Activated CD8-positive, alpha-beta memory T cell treated with anti-CD3 and anti-CD28 coated beads for 48 hours (primary cell): ENCODE data around the gene LRPPRC.

Experiments
- DNase-seq, 3 experiments: peaks; one replicate each; pipeline ENCODE4 v3.0.0-alpha.2; 2020; ENCODE audit warnings: low read depth in 2 of 3, low spot score in 2 of 3

LRPPRC gene

DNA sequence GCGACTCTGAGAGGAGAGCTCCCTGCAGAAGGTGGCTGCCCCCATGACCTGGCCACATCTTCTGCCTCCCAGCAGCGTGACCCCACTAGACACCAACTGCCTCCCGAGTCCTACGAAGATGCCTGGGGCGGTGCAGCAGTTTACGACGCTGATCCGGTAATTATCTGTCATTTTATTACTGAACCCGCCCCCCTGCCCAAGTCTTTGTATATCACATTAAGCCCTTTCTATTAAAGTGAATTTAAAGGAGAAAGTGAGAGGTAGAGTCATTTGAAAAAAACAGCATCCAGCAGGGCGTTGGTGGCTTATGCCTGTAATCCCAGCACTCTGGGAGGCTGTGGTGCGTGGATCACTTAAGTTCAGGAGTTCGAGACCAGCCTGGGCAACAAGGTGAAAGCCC lies 123.6 kb downstream of the LRPPRC start:
- no peak for DNase-seq

- DNase-seq, result no peak
Measured at GRCh38 chr2:43855292-43855691, 140.5 kb downstream of the LRPPRC start.

DNA sequence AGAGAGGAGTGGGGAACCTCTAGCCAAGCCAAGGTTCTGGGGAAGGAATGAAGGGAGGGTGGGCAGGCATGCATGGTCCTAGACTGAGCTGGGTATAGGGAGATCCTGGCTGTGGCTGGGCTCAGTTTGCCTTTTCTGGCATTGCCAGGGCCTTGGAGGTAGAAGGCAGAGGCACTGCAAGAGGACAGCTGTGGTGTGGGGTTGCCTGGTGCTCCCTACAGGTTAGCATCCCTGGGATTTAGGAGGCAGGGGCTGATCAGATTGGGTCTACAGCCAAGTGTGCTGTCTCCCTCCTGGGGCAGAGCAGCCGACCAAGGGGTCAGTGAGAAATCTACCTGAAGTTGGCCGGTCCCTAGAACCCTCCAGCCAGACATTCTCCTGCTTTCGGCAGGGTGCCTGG lies 141.1 kb downstream of the LRPPRC start:
- no peak for DNase-seq

GRCh38 chr2:43853141-43854081 lies 142.4 kb downstream of the LRPPRC start:
- no peak for DNase-seq

DNA sequence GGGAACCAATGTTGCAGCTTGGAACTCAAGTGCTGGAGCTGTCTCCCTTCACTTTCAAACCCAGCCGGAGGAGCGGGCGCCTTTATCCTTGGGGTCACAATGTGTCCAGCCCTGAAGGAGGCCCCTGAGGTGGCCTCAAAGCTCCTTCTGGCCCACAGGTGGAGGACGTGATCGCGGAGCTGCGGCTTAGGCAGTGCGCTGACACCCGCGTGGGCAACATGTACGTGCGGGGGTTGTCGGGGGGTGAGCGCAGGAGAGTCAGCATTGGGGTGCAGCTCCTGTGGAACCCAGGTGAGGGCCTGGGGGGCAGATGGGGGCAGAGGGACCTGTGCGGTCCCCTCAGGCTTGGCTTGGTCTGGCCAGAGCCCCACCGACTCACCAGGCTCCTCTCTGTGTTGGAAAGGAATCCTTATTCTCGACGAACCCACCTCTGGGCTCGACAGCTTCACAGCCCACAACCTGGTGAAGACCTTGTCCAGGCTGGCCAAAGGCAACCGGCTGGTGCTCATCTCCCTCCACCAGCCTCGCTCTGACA lies 143.5 kb downstream of the LRPPRC start:
- no peak for DNase-seq

DNA sequence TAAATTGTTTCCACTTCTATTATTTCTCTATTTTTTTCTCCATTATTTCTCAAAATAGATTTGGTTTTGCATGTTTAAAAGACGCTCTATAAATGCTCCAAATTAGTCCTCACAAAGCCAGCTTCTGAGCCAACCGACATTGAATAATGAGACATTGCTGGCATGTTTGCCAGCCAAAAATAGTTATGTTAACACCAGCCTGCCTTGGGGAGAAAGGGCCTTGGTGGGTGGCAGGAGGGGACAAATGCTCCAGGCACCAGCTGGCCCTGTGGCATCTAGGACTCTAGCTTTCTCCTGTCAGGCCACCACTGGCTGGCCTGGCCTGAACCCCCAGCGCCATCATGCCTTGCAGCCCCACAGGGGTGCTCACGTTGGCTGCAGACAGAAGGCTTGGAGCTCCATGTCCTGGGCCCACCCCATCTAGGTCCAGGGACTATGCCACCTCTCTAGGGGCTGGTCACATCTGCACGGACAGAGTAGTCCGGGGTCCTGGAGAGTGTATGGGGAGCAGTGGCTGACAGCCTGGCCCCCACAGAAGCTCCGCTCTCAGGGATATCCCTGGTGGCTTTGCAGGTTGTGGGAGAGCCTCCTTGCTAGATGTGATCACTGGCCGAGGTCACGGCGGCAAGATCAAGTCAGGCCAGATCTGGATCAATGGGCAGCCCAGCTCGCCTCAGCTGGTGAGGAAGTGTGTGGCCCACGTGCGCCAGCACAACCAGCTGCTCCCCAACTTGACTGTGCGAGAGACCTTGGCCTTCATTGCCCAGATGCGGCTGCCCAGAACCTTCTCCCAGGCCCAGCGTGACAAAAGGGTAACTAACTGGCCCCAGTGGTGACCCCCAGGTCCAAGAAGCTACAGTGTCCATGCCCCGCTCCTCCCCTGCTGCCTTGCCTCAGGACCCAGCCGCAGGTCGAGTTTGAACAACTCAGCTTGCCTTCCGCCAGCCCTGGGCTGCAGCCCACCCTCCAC lies 144.5 kb downstream of the LRPPRC start:
- DNase-seq, result no peak

DNA sequence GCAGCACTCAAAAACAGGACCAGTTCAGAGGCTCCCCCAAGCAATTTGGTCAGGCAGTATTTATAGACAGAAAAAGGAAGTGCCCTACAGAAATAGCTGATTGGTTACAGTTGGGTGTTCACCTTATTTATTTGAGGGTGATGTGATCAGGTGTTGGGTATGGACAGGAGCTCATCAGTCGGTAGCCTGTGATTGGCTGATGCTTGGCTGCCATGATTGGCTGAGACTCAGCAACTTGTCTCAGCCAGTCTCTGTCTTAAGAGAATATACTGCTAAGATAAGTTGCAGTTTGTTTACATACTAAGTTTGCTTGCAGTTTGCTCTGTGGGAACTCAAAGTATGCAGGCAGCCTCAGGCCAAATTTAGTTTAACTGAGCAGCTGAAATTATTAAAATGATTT lies 147.6 kb downstream of the LRPPRC start:
- DNase-seq, result no peak

DNA sequence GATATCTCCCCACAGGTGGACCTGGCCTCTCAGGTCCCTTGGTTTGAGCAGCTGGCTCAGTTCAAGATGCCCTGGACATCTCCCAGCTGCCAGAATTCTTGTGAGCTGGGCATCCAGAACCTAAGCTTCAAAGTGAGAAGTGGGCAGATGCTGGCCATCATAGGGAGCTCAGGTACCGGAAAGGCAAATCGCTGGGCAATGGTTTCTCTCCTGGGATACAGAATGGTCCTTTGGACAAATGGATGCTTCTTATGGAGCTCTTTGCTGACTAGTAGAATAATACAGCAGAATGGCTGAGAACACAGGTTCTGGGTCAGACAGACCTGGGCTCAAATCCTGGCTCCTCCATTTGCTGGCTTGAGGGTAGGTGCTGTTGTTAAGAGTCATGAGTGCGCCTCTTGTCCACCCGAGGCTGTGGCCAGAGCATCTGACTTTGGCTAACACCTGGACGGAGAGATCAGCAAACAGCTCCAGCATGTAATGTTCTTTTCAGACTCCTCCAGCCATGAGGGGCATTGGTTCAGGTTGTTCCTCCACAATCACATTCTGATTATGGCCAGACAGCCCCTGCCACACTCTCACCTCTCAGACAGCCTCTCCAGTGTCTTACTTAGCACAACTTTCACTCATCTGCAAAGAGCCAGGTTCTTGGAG lies 149.5 kb downstream of the LRPPRC start:
- no peak for DNase-seq

DNA sequence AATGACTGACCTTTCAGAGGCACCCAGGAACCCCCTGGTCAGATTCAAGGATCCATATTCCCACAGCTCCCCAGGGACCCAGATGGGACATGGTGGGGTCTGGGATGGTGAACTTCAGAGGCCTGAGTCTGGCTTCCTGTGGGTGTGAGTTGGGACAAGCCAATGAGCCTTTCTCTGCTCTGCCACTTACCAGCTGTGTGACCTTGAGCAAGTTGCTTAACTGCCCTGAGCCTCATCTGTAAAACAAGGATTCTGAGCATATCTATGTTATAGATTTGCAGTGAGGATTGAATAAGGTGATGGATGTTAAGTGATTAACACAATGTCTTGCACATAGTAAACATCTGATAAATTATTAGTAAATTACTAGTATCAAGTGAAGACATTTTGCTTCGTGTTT lies 150.6 kb downstream of the LRPPRC start:
- no peak for DNase-seq

DNA sequence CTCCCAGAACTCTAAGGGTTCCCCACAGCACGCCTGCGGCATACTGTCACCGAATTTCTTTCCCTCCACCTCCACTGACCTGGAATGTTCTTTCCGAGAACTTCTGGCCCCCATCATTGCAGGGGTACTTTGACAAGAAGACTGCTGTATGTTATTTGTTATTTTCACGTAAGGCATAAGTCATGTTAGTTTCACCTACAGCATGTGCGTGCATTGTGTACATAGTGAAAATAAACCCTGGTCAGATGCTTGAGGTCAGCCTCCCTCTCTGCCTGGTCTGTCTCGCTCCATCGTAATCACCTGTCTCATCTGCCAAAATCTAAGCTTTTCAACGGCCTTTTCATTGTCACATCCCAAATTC lies 152.9 kb downstream of the LRPPRC start:
- no peak for DNase-seq

- no peak for DNase-seq
Measured at GRCh38 chr2:43841949-43842865, 153.6 kb downstream of the LRPPRC start.

DNA sequence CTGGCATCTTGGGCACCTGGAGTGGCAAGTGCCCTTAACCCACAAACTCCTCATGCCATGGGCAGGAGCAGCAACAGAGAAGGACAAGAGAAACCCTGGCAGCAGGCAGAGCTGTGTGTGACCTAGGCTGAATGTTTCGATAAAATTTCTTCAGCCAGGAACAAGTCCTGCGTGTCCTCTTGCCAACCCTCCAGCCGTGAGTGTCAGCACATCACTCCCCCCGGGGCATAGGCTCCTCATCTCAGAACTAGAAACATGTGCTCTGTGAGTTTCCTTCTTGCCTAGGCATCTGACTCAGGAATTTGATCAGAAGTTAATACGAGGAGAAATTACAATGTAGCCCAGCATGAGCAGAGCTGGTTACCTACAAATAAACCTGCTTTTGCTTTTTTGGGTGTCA lies 154.8 kb downstream of the LRPPRC start:
- no peak for DNase-seq

GRCh38 chr2:43839776-43840564 lies 155.8 kb downstream of the LRPPRC start:
- DNase-seq, result no peak

DNA sequence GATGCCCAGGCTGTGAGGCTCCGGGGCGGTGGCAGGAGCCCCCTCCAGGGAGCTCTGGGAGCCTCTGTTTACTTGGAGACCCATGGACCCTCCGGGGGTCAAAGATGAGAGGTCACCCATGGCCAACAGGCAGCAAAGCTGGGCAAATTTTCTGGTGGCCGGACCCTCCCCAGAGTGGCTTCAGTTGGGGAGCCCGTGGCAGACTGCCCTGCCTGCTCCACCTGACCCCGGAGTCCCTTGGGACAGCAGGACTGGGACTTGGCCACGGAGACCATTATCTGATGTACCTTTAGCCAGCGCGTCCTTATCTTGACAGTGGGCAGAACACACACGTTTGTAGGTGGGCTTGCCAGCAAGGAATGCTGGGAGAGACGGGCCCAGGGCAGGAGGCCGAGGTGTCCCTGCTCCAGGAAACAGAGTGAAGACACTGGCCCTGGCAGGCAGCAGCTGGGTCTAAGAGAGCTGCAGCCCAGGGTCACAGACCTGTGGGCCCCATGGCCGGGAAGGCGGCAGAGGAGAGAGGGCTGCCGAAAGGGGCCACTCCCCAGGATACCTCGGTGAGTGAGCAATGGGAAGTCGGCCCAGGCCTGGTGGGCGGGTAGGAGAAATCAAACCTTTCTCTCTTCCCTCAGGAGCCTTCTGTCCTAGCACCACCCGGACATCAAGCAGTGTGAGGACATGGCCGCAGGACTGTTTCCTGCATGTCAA lies 157.1 kb downstream of the LRPPRC start, which contains the start of the genes ABCG5 and ABCG8:
Gene ABCG5 (minus strand): TSS at position 280 of the 708 bp plus-strand sequence. CDS start 160 bp downstream, at position 120.
Gene ABCG8 (plus strand): TSS at position 412 of the 708 bp plus-strand sequence. CDS start 83 bp downstream, at position 495.
- no peak for DNase-seq

DNA sequence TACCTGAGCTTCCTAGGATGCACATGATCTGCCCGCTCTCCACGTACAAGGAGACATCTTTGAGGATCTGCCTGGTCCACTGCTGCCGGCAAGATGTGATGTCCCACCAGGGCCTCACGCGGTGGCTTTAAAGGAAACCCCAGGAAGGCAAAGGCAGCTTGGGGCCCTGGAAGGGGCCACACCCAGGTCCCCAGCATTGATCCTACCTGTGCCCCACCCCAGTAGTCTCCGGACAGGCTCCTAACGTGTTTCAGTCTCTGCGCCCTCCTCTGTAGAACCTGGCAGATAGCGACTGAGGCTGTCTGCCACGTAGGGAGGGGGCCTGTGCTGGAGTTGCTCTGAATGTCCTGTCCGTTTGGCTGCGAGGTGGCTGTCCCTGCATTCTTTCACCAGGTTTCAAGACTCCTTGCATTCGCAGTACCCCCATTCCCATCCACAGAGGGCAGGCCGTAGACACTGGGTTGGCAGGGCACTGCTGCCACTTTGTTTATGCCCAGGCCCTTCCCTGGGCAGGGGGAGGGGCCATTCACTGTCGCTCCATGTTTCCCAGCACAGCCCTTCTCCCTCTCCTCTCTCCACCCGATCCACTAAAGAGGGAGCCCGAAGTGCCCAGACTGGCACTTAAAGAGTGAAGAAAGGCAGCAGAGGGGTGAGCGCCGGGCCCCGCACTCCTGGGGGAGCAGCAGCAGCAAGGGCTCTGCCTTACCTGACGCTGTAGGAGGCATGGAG lies 157.8 kb downstream of the LRPPRC start:
- no peak for DNase-seq

DNA sequence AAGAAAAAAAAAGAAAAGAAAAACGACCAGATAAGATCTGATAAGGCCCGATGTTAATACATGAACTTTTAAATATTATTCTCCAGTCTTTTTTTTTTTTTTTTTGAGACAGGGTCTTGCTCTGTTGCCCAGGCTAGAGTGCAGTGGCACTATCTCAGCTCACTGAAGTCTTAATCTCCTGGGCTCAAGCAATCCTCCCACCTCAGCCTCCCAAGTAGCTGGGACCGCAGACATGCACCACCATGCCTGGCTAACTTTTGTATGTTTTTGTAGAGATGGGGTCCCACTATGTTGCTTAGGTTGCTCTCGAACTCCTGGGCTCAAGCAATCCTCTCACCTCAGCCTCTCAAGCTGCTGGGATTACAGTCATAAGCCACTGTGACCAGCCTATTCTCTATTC lies 158.8 kb downstream of the LRPPRC start:
- no peak for DNase-seq
